ENCODE data around the gene LRRC4B.

The LRRC4B gene

DNA sequence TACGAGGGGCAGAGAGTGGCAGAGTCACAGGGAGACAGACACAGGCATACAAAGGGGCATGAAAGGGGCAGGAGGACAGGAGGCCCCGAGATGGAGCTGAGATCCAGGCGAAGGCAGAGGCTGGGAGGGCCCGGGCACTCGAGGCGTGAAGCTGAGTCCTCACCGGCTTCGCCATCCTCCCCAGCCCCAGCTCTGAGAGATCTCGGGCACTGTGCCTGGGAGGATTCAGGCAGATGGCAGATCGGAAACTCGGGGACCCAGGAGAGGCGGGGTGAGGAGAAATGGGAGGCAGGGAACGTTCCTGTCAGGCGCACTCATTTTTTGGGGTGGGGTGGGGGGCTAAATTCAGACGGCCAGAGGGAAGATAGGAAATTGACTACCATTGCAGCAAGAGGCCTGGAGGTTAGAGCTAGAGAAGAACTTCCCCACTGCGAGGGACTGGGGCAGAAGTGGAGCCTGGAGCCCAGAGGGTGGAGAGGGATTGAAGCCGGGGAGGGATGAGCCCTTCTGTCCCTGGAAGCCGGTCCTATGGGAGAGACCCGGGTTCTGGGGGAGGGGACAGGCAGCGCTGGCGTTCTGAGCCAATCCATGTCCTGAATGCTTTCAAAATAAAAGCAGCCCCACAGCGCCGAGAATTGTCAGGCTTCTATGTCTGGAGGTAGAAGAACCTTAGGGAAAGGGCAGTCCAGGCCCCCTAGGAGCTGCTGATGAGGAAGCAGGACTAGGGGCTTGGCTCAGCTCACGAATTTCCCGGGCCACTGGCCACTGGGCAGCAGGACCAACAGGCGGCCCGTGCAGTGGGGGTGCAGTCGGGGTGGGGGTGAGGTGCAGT is 12.6 kb downstream of the LRRC4B start:
- ATAC-seq (ENCODE audit: low read depth) (no peak), DNase-seq (ENCODE audit: low spot score) (no peak)
- peaks cover 66% of the 10 kb centered on the region for H3K27me3 ChIP-seq (ENCODE audit: insufficient read depth, poor library complexity, severe bottlenecking)
- H3K4me1 ChIP-seq (ENCODE audit: insufficient read depth, poor library complexity, severe bottlenecking) = no peaks in the 10 kb centered on the region
- TF ChIP-seq, protein P1, sequence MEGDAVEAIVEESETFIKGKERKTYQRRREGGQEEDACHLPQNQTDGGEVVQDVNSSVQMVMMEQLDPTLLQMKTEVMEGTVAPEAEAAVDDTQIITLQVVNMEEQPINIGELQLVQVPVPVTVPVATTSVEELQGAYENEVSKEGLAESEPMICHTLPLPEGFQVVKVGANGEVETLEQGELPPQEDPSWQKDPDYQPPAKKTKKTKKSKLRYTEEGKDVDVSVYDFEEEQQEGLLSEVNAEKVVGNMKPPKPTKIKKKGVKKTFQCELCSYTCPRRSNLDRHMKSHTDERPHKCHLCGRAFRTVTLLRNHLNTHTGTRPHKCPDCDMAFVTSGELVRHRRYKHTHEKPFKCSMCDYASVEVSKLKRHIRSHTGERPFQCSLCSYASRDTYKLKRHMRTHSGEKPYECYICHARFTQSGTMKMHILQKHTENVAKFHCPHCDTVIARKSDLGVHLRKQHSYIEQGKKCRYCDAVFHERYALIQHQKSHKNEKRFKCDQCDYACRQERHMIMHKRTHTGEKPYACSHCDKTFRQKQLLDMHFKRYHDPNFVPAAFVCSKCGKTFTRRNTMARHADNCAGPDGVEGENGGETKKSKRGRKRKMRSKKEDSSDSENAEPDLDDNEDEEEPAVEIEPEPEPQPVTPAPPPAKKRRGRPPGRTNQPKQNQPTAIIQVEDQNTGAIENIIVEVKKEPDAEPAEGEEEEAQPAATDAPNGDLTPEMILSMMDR (IDR thresholded peaks at IDR 0.05; ENCODE audit: poor library complexity, severe bottlenecking) = no peak
- H3K4me3 ChIP-seq (ENCODE audit: severe bottlenecking) = peak overlapping the region; percentile 20
- H3K36me3 ChIP-seq (ENCODE audit: low read depth) = no peaks in the 10 kb centered on the region
- no peak overlapping the region for H3K27ac ChIP-seq (ENCODE audit: poor library complexity, severe bottlenecking)
- no peaks in the 10 kb centered on the region for H3K9me3 ChIP-seq (ENCODE audit: severe bottlenecking)

DNA sequence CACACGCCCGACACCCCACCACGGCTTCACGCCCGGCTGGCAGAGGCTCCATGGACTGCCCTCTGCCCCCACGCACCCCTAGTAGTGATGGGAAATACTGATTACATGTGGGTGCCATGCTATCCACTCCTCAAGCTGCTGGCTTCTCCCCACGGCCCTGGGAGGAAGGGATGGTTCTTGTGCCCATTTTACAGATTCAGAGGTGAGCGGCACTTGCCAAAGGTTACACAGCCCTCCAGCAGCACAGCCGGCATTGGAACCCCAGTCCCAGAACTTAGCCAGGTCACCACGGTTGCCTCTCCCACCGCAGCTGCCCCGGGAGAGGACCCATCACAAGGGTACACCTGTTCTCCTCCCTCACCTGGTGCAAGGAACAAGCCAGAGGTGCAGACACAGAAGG is 13.2 kb downstream of the LRRC4B start:
- ATAC-seq (ENCODE audit: low read depth) (no peak), DNase-seq (ENCODE audit: low spot score) (no peak)
- H3K9me3 ChIP-seq (ENCODE audit: severe bottlenecking) = no peaks in the 10 kb centered on the region
- H3K4me3 ChIP-seq (ENCODE audit: severe bottlenecking) = no peak overlapping the region
- H3K27me3 ChIP-seq (ENCODE audit: insufficient read depth, poor library complexity, severe bottlenecking) = peaks cover 69% of the 10 kb centered on the region
- no peaks in the 10 kb centered on the region for H3K4me1 ChIP-seq (ENCODE audit: insufficient read depth, poor library complexity, severe bottlenecking)
- H3K36me3 ChIP-seq (ENCODE audit: low read depth) = no peaks in the 10 kb centered on the region
- H3K27ac ChIP-seq (ENCODE audit: poor library complexity, severe bottlenecking) = no peak overlapping the region
- TF ChIP-seq, protein P1 (IDR thresholded peaks at IDR 0.05; ENCODE audit: poor library complexity, severe bottlenecking) = no peak

DNA sequence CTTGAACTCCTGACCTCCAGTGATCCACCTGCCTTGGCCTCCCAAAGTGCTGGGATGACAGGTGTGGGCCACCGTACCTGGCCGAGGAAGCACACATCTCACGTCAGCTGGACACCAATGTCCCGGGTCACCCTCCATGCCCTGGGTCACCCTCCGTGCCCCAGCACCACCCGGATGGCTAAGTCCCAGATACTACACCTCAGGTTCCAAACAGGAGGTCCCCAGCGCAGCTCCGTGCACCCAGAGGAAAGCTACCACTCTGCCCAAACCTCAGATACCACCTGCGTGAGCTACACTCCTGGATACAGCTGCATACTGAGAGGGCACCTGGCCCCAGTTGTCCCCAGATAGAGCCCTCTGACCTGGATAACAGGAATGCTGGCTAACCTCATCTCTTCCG is 14.0 kb downstream of the LRRC4B start:
- Histone ChIP-seq H3K4me1 (ENCODE audit: insufficient read depth, poor library complexity, severe bottlenecking) (no peaks in the 10 kb centered on the region), H3K27me3 (ENCODE audit: insufficient read depth, poor library complexity, severe bottlenecking) (peaks cover 69% of the 10 kb centered on the region), H3K36me3 (ENCODE audit: low read depth) (no peaks in the 10 kb centered on the region), H3K27ac (ENCODE audit: poor library complexity, severe bottlenecking) (no peak overlapping the region), H3K4me3 (ENCODE audit: severe bottlenecking) (no peak overlapping the region), H3K9me3 (ENCODE audit: severe bottlenecking) (no peaks in the 10 kb centered on the region)
- ATAC-seq (ENCODE audit: low read depth) (no peak), DNase-seq (ENCODE audit: low spot score) (no peak)
- TF ChIP-seq, protein P1 (IDR thresholded peaks at IDR 0.05; ENCODE audit: poor library complexity, severe bottlenecking) = no peak

DNA sequence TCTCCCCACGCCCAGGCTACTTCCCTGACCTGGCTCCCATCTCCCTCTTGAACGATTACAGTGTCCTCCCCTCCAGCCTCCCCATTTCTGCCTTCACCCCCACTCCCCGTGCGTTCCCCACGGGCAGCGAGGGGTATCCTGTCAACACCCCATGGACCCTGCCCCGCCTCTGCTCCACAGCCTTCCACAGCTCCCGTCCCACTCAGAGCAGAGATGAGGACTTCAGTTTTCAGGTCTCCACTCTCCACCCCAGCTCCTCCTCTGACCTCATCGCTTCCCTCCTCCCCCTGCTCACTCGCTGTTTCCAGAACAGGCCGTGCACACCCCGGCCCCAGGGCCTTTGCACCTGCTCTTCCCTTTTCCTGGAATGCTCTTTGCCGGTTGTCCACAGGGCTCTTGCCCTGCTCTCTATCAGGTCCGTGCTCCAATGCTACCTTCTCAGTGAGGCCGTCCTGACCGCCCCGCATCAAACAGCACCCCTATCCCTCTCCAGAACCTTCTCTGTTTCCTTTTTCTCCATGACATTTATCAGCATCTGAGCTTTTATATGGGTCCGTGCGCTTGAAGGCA is 15.0 kb downstream of the LRRC4B start:
- Histone ChIP-seq H3K9me3 (ENCODE audit: severe bottlenecking) (no peaks in the 10 kb centered on the region), H3K36me3 (ENCODE audit: low read depth) (no peaks in the 10 kb centered on the region), H3K27ac (ENCODE audit: poor library complexity, severe bottlenecking) (no peak overlapping the region), H3K4me1 (ENCODE audit: insufficient read depth, poor library complexity, severe bottlenecking) (no peaks in the 10 kb centered on the region), H3K4me3 (ENCODE audit: severe bottlenecking) (no peak overlapping the region), H3K27me3 (ENCODE audit: insufficient read depth, poor library complexity, severe bottlenecking) (peaks cover 76% of the 10 kb centered on the region)
- no peak for ATAC-seq (ENCODE audit: low read depth)
- no peak for DNase-seq (ENCODE audit: low spot score)
- TF ChIP-seq, protein P1 (IDR thresholded peaks at IDR 0.05; ENCODE audit: poor library complexity, severe bottlenecking) = no peak

DNA sequence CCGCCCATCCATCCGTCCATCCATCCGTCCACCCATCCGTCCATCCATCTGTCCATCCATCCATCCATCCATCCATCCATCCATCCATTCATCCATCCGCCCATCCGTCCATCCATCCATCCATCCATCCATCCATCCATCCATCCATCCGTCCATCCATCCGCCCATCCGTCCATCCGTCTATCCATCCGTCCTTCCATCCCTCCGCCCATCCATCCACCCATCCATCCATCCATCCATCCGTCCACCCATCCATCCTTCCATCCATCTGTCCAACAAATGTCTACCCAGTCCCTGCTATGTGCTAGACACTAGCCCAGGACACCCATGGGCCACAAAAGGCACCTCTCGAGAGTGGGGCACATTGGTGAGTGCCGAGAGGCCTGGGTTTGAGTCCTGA is 15.7 kb downstream of the LRRC4B start:
- Histone ChIP-seq H3K4me3 (ENCODE audit: severe bottlenecking) (no peak overlapping the region), H3K9me3 (ENCODE audit: severe bottlenecking) (no peaks in the 10 kb centered on the region), H3K4me1 (ENCODE audit: insufficient read depth, poor library complexity, severe bottlenecking) (no peaks in the 10 kb centered on the region), H3K27me3 (ENCODE audit: insufficient read depth, poor library complexity, severe bottlenecking) (peaks cover 75% of the 10 kb centered on the region), H3K27ac (ENCODE audit: poor library complexity, severe bottlenecking) (no peak overlapping the region), H3K36me3 (ENCODE audit: low read depth) (no peaks in the 10 kb centered on the region)
- no peak for ATAC-seq (ENCODE audit: low read depth)
- no peak for DNase-seq (ENCODE audit: low spot score)
- TF ChIP-seq, protein P1 (IDR thresholded peaks at IDR 0.05; ENCODE audit: poor library complexity, severe bottlenecking) = no peak

All from RWPE2 (cell line).